HG03103 (cell line): ENCODE data around the gene FOXP2.
"Not testable (repeated sequence)": the region's sequence is repeated elsewhere in the genome, so short reads cannot be mapped to it uniquely, and the experiment has no call there.

Experiments
- ATAC-seq: cut with Tn5 transposase; IDR thresholded peaks from one replicate; pipeline ENCODE4 v1.9.1; 2021; ENCODE audit warnings: low read depth; ENCODE audit not compliant: unreplicated experiment

Gene FOXP2

GRCh38 chr7:114574384-114574783 lies 159.8 kb downstream of the FOXP2 start:
- no peak for ATAC-seq

GRCh38 chr7:114575098-114575497 lies 160.5 kb downstream of the FOXP2 start:
- ATAC-seq, result no peak

GRCh38 chr7:114580963-114581362 lies 166.3 kb downstream of the FOXP2 start:
- ATAC-seq, result not testable (repeated sequence)

GRCh38 chr7:114588506-114588905 lies 173.9 kb downstream of the FOXP2 start:
- no peak for ATAC-seq

- ATAC-seq, result no peak
Observed at GRCh38 chr7:114589436-114589835, 174.8 kb downstream of the FOXP2 start.

- ATAC-seq, result no peak
Observed at GRCh38 chr7:114590298-114590697, 175.7 kb downstream of the FOXP2 start.

GRCh38 chr7:114598946-114599345 lies 184.3 kb downstream of the FOXP2 start:
- ATAC-seq, result no peak

GRCh38 chr7:114606100-114606499 lies 191.5 kb downstream of the FOXP2 start:
- no peak for ATAC-seq

- ATAC-seq, result not testable (repeated sequence)
Observed at GRCh38 chr7:114608822-114609221, 194.2 kb downstream of the FOXP2 start.

- no peak for ATAC-seq
Observed at GRCh38 chr7:114620208-114620607, 205.6 kb downstream of the FOXP2 start.

- ATAC-seq, result no peak
Observed at GRCh38 chr7:114622221-114622620, 207.6 kb downstream of the FOXP2 start.

GRCh38 chr7:114623146-114623545 lies 208.5 kb downstream of the FOXP2 start:
- ATAC-seq, result no peak

- ATAC-seq, result no peak
Observed at GRCh38 chr7:114627231-114627630, 212.6 kb downstream of the FOXP2 start.

GRCh38 chr7:114628362-114628761 lies 213.7 kb downstream of the FOXP2 start:
- ATAC-seq, result no peak

- no peak for ATAC-seq
Observed at GRCh38 chr7:114629762-114630161, 215.1 kb downstream of the FOXP2 start.

- no peak for ATAC-seq
Observed at GRCh38 chr7:114630201-114630990, 215.8 kb downstream of the FOXP2 start.

GRCh38 chr7:114631249-114631822 lies 216.7 kb downstream of the FOXP2 start:
- no peak for ATAC-seq

- no peak for ATAC-seq
Observed at GRCh38 chr7:114639451-114639850, 224.8 kb downstream of the FOXP2 start.

GRCh38 chr7:114644455-114644854 lies 229.8 kb downstream of the FOXP2 start:
- ATAC-seq, result no peak

- ATAC-seq, result no peak
Observed at GRCh38 chr7:114645451-114645850, 230.8 kb downstream of the FOXP2 start.

GRCh38 chr7:114647518-114647917 lies 232.9 kb downstream of the FOXP2 start:
- ATAC-seq, result no peak

- no peak for ATAC-seq
Observed at GRCh38 chr7:114648117-114648516, 233.5 kb downstream of the FOXP2 start.
